Activated CD8-positive, alpha-beta memory T cell treated with anti-CD3 and anti-CD28 coated beads for 4 hours (primary cell): ENCODE results near the gene LOXL3.
"Not testable (repeated sequence)": the region's sequence is repeated elsewhere in the genome, so short reads cannot be mapped to it uniquely, and the experiment has no call there.

Source experiments
- DNase-seq, 2 donors: peaks; one replicate each; pipeline ENCODE4 v3.0.0-alpha.2; 2020; ENCODE audit warnings: low read depth in 2 of 2

Gene LOXL3

GRCh38 chr2:74489906-74490305 is 63.8 kb downstream of the LOXL3 start:
- no peak for DNase-seq

GRCh38 chr2:74488643-74489481 is 64.9 kb downstream of the LOXL3 start:
- no peak for DNase-seq

- no peak for DNase-seq
Observed at GRCh38 chr2:74486141-74486540, 67.6 kb downstream of the LOXL3 start.

- not testable (repeated sequence) for DNase-seq
Observed at GRCh38 chr2:74483675-74484164, 70.0 kb downstream of the LOXL3 start.

DNA sequence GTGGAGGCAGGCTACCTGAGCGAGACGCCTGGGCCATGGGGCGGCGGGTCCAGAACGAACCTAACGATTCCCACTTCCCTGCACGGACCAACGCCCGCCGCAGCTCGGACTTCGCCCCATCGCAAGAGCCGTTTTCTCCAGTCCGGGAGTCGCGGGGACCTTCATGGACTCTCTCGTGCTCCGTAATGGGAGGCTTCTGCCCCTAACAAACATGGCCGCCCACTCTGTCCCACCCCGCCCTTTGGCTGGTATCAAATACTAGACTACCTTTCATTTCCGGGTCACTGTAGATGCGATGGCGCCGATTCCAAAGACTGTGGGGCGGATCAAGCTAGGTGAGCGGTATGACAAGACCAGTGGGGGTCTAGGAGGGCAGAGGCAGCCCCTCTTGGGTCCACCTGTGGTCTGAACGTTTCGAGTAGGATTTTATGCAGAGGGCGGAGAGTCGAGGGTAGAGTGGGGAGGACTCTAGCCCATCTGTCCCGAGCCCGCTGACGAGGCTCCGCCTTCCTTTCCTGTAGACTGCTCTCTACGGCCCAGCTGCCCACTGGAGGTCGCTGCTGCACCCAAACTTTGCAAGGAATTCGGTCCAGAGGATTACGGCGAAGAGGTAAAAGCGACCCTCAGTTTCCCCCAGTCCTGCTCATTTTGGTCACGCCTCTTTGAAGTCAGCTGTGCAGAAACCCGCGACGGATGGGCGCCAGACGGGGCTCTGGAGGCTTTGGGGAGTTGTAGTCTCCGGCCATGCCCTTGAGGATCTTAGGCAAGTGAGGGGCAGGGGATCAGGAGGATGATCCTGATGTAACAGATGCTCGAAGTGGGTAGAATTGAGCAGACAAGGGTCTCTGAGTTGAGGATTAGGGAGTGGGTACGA is 70.7 kb downstream of the LOXL3 start, which contains the start of the genes CCDC142 and TTC31:
Gene CCDC142 (minus strand): TSS at position 198 of the 874 bp plus-strand sequence. CDS start 161 bp downstream, at position 37.
Gene TTC31 (plus strand): TSS at position 281 of the 874 bp plus-strand sequence. CDS start 15 bp downstream, at position 296.
- peak; percentile 85 to 90 for DNase-seq
